Measurements from ENCODE around the gene PARM1.

DNA sequence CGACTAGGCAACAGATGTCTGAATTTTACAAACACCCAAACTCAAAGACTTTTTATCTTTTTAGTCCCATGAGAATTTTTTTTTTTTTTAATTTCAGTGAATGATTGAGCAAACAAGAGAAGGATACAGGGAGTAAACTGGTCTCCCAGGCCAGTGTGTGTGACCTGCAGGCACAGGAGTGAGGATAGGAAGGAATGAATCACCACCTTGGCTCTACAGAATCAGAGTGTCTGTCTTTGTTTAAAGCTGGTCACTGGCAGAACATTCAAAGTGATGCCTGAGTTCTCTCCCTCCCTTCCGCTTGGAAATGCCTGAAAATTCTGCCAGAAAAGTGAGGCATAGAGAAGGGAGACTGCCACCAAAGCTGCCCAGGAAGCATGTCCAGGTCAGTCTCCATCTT is 69.5 kb downstream of the PARM1 start:
- no peak for TF ChIP-seq POLR2A (IDR thresholded peaks at IDR 0.05; ENCODE audit: low read depth)
- TF ChIP-seq, protein P1, sequence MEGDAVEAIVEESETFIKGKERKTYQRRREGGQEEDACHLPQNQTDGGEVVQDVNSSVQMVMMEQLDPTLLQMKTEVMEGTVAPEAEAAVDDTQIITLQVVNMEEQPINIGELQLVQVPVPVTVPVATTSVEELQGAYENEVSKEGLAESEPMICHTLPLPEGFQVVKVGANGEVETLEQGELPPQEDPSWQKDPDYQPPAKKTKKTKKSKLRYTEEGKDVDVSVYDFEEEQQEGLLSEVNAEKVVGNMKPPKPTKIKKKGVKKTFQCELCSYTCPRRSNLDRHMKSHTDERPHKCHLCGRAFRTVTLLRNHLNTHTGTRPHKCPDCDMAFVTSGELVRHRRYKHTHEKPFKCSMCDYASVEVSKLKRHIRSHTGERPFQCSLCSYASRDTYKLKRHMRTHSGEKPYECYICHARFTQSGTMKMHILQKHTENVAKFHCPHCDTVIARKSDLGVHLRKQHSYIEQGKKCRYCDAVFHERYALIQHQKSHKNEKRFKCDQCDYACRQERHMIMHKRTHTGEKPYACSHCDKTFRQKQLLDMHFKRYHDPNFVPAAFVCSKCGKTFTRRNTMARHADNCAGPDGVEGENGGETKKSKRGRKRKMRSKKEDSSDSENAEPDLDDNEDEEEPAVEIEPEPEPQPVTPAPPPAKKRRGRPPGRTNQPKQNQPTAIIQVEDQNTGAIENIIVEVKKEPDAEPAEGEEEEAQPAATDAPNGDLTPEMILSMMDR (IDR thresholded peaks at IDR 0.05): no peak
- no peak for TF ChIP-seq POLR2AphosphoS5 (IDR thresholded peaks at IDR 0.05)
- no peak for TF ChIP-seq EP300 (IDR thresholded peaks at IDR 0.05)

All from esophagus muscularis mucosa (tissue), 4 donors.